Neutrophil (primary cell): ENCODE data around the gene ZFPL1.
A peak's percentile ranks its signal among the peaks of the same experiment; 100 is the strongest.

Source experiments
- H3K27ac ChIP-seq: fragments of 200-600 bp; sonication (generic); 2 replicates; pipeline ENCODE4 v1.5.1; 2016; ENCODE audit warnings: mild to moderate bottlenecking, moderate library complexity
- H3K27me3 ChIP-seq: fragments of 200-600 bp; sonication (generic); 2 replicates; pipeline ENCODE4 v1.6.0; 2016; ENCODE audit warnings: mild to moderate bottlenecking
- H3K36me3 ChIP-seq: fragments of 200-600 bp; sonication (generic); 2 replicates; pipeline ENCODE4 v1.5.1; 2017
- H3K4me1 ChIP-seq, 2 experiments: fragments of 200-600 bp in 1 of 2; sonication (generic) in 1 of 2; 1 replicate in 1 of 2; 2 replicates in 1 of 2; pipeline versions ENCODE4 v1.5.1 to v1.6.1; 2013 to 2016; ENCODE audit warnings: low read depth in 1 of 2, low read length in 1 of 2, mild to moderate bottlenecking in 1 of 2, moderate library complexity in 1 of 2; ENCODE audit not compliant: control insufficient read depth in 1 of 2, insufficient read depth in 1 of 2
- H3K4me3 ChIP-seq, 2 experiments: fragments of 200-600 bp in 1 of 2; sonication (generic) in 1 of 2; 1 replicate in 1 of 2; 2 replicates in 1 of 2; pipeline ENCODE4 v1.5.1; 2013 to 2016; ENCODE audit warnings: low read depth in 1 of 2, low read length in 1 of 2, mild to moderate bottlenecking in 1 of 2, moderate library complexity in 1 of 2
- H3K9me3 ChIP-seq: fragments of 200-600 bp; sonication (generic); 2 replicates; pipeline ENCODE4 v1.5.1; 2016
- TF ChIP-seq, protein P1 (sequence below): fragments of 200-600 bp; sonication (generic); IDR thresholded peaks from 2 replicates; pipeline ENCODE4 v1.5.1; 2016; ENCODE audit warnings: antibody characterized with exemption

Gene ZFPL1

DNA sequence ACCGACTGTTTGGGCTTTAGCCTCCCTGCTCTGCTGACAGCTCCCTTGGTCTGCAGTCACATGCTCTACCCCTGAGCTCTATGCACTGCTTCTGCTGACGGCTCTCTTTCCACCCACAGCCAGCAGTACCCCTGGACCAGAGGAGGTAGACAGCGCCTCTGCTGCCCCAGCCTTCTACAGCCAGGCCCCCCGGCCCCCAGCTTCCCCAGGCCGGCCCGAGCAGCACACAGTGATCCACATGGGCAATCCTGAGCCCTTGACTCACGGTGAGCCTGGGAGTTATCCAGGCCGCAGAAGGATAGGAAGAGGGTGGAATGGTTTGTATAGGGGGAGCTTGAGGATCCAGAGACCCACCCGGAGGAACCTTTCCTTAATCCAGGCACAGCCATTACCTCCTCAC, 2.8 kb downstream of the ZFPL1 start:
- Histone ChIP-seq H3K4me1 (peaks cover 23 to 24% of the 10 kb centered on the region in 2 experiments), H3K27me3 (no peaks in the 10 kb centered on the region), H3K36me3 (peaks cover 51% of the 10 kb centered on the region), H3K4me3 (no peak overlapping the region), H3K27ac (no peak overlapping the region), H3K9me3 (no peaks in the 10 kb centered on the region)
- TF ChIP-seq, protein P1, sequence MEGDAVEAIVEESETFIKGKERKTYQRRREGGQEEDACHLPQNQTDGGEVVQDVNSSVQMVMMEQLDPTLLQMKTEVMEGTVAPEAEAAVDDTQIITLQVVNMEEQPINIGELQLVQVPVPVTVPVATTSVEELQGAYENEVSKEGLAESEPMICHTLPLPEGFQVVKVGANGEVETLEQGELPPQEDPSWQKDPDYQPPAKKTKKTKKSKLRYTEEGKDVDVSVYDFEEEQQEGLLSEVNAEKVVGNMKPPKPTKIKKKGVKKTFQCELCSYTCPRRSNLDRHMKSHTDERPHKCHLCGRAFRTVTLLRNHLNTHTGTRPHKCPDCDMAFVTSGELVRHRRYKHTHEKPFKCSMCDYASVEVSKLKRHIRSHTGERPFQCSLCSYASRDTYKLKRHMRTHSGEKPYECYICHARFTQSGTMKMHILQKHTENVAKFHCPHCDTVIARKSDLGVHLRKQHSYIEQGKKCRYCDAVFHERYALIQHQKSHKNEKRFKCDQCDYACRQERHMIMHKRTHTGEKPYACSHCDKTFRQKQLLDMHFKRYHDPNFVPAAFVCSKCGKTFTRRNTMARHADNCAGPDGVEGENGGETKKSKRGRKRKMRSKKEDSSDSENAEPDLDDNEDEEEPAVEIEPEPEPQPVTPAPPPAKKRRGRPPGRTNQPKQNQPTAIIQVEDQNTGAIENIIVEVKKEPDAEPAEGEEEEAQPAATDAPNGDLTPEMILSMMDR: no peak

DNA sequence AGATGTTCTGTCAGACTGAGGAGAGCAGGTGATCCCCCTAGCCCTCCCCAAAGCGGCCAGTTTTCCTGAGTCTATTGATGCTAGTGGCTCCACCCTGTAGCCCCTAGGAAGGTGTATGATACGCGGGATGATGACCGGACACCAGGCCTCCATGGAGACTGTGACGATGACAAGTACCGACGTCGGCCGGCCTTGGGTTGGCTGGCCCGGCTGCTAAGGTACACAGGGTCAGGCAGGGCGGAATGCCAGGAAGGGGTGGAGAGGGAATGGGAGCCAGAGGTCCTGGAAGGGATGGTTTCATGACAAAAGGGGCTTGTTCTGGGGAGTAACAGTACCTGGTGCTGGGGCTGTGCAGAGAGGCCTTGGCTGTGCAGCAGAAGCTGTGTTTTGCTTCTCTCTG, 3.2 kb downstream of the ZFPL1 start:
- Histone ChIP-seq H3K27me3 (no peaks in the 10 kb centered on the region), H3K4me3 (no peak overlapping the region), H3K27ac (no peak overlapping the region), H3K4me1 (peaks cover 23 to 24% of the 10 kb centered on the region in 2 experiments), H3K36me3 (peaks cover 51% of the 10 kb centered on the region), H3K9me3 (no peaks in the 10 kb centered on the region)
- TF ChIP-seq, protein P1: no peak

- no peak overlapping the region for H3K27ac ChIP-seq
- no peak overlapping the region for H3K4me3 ChIP-seq
- no peaks in the 10 kb centered on the region for H3K27me3 ChIP-seq
- TF ChIP-seq, protein P1: no peak
- H3K4me1 ChIP-seq: peaks cover 21 to 23% of the 10 kb centered on the region in 2 experiments
- no peaks in the 10 kb centered on the region for H3K9me3 ChIP-seq
- H3K36me3 ChIP-seq: peaks cover 51% of the 10 kb centered on the region
These were observed 3.8 kb downstream of the ZFPL1 start for GRCh38 chr11:65087827-65088226.

- TF ChIP-seq, protein P1: no peak
- no peak overlapping the region for H3K27ac ChIP-seq
- H3K27me3 ChIP-seq: no peaks in the 10 kb centered on the region
- H3K4me1 ChIP-seq: peaks cover 7 to 11% of the 10 kb centered on the region in 2 experiments
- H3K36me3 ChIP-seq: peaks cover 51% of the 10 kb centered on the region
- H3K4me3 ChIP-seq: no peak overlapping the region
- H3K9me3 ChIP-seq: no peaks in the 10 kb centered on the region
These were observed 5.6 kb downstream of the ZFPL1 start for GRCh38 chr11:65089621-65090020.

- Histone ChIP-seq H3K36me3 (peaks cover 44% of the 10 kb centered on the region), H3K27me3 (no peaks in the 10 kb centered on the region), H3K27ac (no peak overlapping the region), H3K4me3 (no peak overlapping the region), H3K4me1 (peaks cover under 1 to 5% of the 10 kb centered on the region in 2 experiments), H3K9me3 (no peaks in the 10 kb centered on the region)
- TF ChIP-seq, protein P1: no peak
These were observed 6.6 kb downstream of the ZFPL1 start for GRCh38 chr11:65090628-65091027.

DNA sequence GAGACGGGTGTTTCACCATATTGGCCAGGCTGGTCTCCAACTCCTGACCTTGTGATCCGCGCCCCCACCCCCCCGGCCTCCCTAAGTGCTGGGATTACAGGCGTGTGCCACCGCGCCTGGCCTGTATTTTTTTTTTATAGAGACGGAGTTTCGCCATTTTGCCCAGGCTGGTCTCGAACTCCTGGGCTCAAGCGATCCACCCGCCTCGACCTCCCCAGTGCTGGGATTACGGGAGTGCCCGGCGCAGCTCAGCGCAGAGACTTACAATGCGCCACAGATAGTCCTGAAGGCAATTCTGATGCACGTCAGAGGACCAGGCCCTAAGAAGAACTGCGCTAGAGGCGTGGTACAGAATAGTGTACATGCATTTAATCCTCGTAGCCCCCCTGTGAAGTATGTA, 11.4 kb downstream of the ZFPL1 start:
- peaks cover 10 to 15% of the 10 kb centered on the region in 2 experiments for H3K4me1 ChIP-seq
- TF ChIP-seq, protein P1: no peak
- H3K4me3 ChIP-seq: peak overlapping the region; percentile 72 to 89
- no peaks in the 10 kb centered on the region for H3K27me3 ChIP-seq
- H3K9me3 ChIP-seq: no peaks in the 10 kb centered on the region
- no peaks in the 10 kb centered on the region for H3K36me3 ChIP-seq
- H3K27ac ChIP-seq: peak overlapping the region; percentile 96
